ENCODE measurements around the gene INPP1. TPM values are rescaled to one million over a fixed set of nuclear protein-coding genes. Genes with fewer than 3 reads are reported as not detected.

The INPP1 gene
- total RNA-seq, 1 experiment from 2014 or later = 23.2 TPM

- TF ChIP-seq CTCF (IDR thresholded peaks at IDR 0.05; ENCODE audit: insufficient read depth in 1 of 2, low read depth in 1 of 2, low read length in 1 of 2, severe bottlenecking in 1 of 2, unreplicated experiment in 1 of 2) = no peak
- ChIA-PET POLR2A (no interaction called here), CTCF (no interaction called here)
- intact Hi-C loops (cut with micrococcal nuclease; ENCODE audit: unreplicated experiment) = no loop called here
- no TSS peak for BruUV-seq (replicated peaks)
- no peak for DNase-seq
- Mint-ChIP-seq H3K27me3 (ENCODE audit: insufficient read depth, unreplicated experiment) (no peaks in the 10 kb centered on the region), H3K9me3 (ENCODE audit: unreplicated experiment) (no peaks in the 10 kb centered on the region), H3K4me1 (ENCODE audit: low read depth, unreplicated experiment) (no peaks in the 10 kb centered on the region), H3K4me3 (ENCODE audit: unreplicated experiment) (no peak overlapping the region), H3K36me3 (ENCODE audit: insufficient read depth, unreplicated experiment) (peaks cover 6% of the 10 kb centered on the region), H3K27ac (ENCODE audit: unreplicated experiment) (no peak overlapping the region)
- Histone ChIP-seq H3K9me3 (no peaks in the 10 kb centered on the region), H3K27me3 (replicated peaks; ENCODE audit: control insufficient read depth, insufficient read depth, low read length) (no peaks in the 10 kb centered on the region), H3K36me3 (ENCODE audit: control insufficient read depth, insufficient read depth, low read length) (no peaks in the 10 kb centered on the region), H3K4me1 (peaks cover 7% of the 10 kb centered on the region), H3K4me3 (ENCODE audit: low read depth, low read length) (no peak overlapping the region)
These were observed 20.0 kb upstream of the INPP1 start for GRCh38 chr2:190323406-190323805.

- BruUV-seq (replicated peaks) = no TSS peak
- Mint-ChIP-seq H3K9me3 (ENCODE audit: unreplicated experiment) (no peaks in the 10 kb centered on the region), H3K36me3 (ENCODE audit: insufficient read depth, unreplicated experiment) (no peaks in the 10 kb centered on the region), H3K4me1 (ENCODE audit: low read depth, unreplicated experiment) (no peaks in the 10 kb centered on the region), H3K27ac (ENCODE audit: unreplicated experiment) (no peak overlapping the region), H3K27me3 (ENCODE audit: insufficient read depth, unreplicated experiment) (no peaks in the 10 kb centered on the region), H3K4me3 (ENCODE audit: unreplicated experiment) (no peak overlapping the region)
- TF ChIP-seq CTCF (IDR thresholded peaks at IDR 0.05; ENCODE audit: insufficient read depth in 1 of 2, low read depth in 1 of 2, low read length in 1 of 2, severe bottlenecking in 1 of 2, unreplicated experiment in 1 of 2) = no peak
- Histone ChIP-seq H3K36me3 (ENCODE audit: control insufficient read depth, insufficient read depth, low read length) (no peaks in the 10 kb centered on the region), H3K27me3 (replicated peaks; ENCODE audit: control insufficient read depth, insufficient read depth, low read length) (no peaks in the 10 kb centered on the region), H3K9me3 (no peaks in the 10 kb centered on the region), H3K4me3 (ENCODE audit: low read depth, low read length) (no peak overlapping the region), H3K4me1 (no peaks in the 10 kb centered on the region; the same call in 1 of the 2 replicates)
- DNase-seq = no peak
- intact Hi-C loops (cut with micrococcal nuclease; ENCODE audit: unreplicated experiment) = no loop called here
- ChIA-PET POLR2A (no interaction called here), CTCF (no interaction called here)
These were observed 17.8 kb upstream of the INPP1 start for GRCh38 chr2:190325588-190325987.

- H3K4me1 Mint-ChIP-seq (ENCODE audit: low read depth, unreplicated experiment) = no peaks in the 10 kb centered on the region
- intact Hi-C loops (cut with micrococcal nuclease; ENCODE audit: unreplicated experiment) = loop anchor here (1.0 kb wide), 1 partner anchor 44 kb away; no protein-coding TSS in a partner anchor
- no peak overlapping the region for H3K4me3 Mint-ChIP-seq (ENCODE audit: unreplicated experiment)
- H3K27ac Mint-ChIP-seq (ENCODE audit: unreplicated experiment) = no peak overlapping the region
- no peaks in the 10 kb centered on the region for H3K9me3 ChIP-seq
- no peaks in the 10 kb centered on the region for H3K27me3 Mint-ChIP-seq (ENCODE audit: insufficient read depth, unreplicated experiment)
- H3K27me3 ChIP-seq (replicated peaks; ENCODE audit: control insufficient read depth, insufficient read depth, low read length) = no peaks in the 10 kb centered on the region
- POLR2A ChIA-PET = no interaction called here
- H3K9me3 Mint-ChIP-seq (ENCODE audit: unreplicated experiment) = no peaks in the 10 kb centered on the region
- CTCF ChIA-PET = interaction anchor here (0.9 kb wide), 1 partner anchor 172 kb away, joined by 3 read pairs; no protein-coding TSS in a partner anchor
- H3K4me1 ChIP-seq = no peaks in the 10 kb centered on the region
- H3K36me3 Mint-ChIP-seq (ENCODE audit: insufficient read depth, unreplicated experiment) = no peaks in the 10 kb centered on the region
- no TSS peak for BruUV-seq (replicated peaks)
- no peak for DNase-seq
- no peak overlapping the region for H3K4me3 ChIP-seq (ENCODE audit: low read depth, low read length)
- H3K36me3 ChIP-seq (ENCODE audit: control insufficient read depth, insufficient read depth, low read length) = no peaks in the 10 kb centered on the region
- no peak for TF ChIP-seq CTCF (IDR thresholded peaks at IDR 0.05; ENCODE audit: insufficient read depth in 1 of 2, low read depth in 1 of 2, low read length in 1 of 2, severe bottlenecking in 1 of 2, unreplicated experiment in 1 of 2)
These were observed 15.4 kb upstream of the INPP1 start for GRCh38 chr2:190327867-190328572.
